ENCODE results near the gene STMN3. TPM values are rescaled to one million over a fixed set of nuclear protein-coding genes. Genes with fewer than 3 reads are reported as not detected.

Gene STMN3
- total and polyA plus RNA-seq, 10 of the 15 experiments (the other 5 are each of a cell fraction or from before 2014, with no cell fraction given), result 0.09 to 3.6 (median 1.4) TPM; not detected in 1

DNA sequence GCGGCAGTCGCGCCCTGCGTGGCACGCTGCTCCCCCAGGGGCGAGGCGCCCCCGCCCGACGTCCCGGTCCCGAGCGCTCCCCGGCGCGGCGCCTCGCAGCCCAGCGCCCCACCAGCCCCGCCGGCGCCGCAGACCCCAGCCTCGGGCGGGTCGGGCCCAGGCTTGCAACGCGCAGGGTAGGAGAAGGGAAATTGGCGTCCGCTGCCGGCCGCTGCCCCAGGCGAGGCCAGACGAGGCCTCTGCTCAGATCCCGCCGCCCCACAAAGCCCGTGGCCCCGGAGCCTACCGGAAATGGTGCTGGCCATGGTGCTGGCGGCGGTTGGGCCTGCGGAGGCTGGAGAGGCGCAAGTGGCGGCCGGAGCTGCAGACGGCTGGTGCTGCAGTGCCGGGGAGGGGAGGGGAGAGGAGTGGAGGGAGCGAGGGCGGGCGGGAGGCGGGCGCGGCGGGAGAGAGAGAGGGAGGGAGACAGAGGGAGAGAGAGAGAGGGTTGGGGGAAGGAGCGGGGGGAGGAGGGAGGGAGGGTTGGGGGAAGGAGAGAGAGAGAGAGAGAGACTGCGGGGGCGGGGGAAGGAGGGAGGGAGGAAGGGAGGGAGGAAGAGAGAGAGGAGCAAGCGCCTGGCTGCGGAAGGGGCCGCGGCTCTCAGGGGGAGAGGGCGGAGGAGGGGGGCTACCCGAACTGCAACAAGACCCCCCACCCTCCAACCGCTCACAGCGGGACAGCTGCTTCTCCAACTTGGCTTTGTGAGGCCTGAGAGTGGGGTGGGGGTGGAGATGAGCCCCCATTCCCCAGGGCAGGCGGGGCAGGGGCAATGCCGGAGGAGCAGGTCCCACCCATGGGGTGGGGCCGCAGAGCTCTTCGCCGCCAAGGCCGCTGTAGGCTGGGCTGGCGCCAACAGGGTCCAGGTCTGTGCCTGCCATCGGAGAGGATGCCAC is at the start of gene STMN3 (continued):
- no peak for TF ChIP-seq CHD1 (IDR thresholded peaks at IDR 0.05; ENCODE audit: low read depth, low read length)
- TF ChIP-seq FOXK2 (IDR thresholded peaks at IDR 0.05), result no peak
- TF ChIP-seq, protein P1, sequence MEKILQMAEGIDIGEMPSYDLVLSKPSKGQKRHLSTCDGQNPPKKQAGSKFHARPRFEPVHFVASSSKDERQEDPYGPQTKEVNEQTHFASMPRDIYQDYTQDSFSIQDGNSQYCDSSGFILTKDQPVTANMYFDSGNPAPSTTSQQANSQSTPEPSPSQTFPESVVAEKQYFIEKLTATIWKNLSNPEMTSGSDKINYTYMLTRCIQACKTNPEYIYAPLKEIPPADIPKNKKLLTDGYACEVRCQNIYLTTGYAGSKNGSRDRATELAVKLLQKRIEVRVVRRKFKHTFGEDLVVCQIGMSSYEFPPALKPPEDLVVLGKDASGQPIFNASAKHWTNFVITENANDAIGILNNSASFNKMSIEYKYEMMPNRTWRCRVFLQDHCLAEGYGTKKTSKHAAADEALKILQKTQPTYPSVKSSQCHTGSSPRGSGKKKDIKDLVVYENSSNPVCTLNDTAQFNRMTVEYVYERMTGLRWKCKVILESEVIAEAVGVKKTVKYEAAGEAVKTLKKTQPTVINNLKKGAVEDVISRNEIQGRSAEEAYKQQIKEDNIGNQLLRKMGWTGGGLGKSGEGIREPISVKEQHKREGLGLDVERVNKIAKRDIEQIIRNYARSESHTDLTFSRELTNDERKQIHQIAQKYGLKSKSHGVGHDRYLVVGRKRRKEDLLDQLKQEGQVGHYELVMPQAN (conservative IDR thresholded peaks at IDR 0.05), result peak; percentile 63
- 0 out of 2 replicates have a peak, but pooled peaks have one; percentile 49 for TF ChIP-seq GATAD2B (conservative IDR thresholded peaks at IDR 0.05; ENCODE audit: low read depth)
- TF ChIP-seq, protein P2, sequence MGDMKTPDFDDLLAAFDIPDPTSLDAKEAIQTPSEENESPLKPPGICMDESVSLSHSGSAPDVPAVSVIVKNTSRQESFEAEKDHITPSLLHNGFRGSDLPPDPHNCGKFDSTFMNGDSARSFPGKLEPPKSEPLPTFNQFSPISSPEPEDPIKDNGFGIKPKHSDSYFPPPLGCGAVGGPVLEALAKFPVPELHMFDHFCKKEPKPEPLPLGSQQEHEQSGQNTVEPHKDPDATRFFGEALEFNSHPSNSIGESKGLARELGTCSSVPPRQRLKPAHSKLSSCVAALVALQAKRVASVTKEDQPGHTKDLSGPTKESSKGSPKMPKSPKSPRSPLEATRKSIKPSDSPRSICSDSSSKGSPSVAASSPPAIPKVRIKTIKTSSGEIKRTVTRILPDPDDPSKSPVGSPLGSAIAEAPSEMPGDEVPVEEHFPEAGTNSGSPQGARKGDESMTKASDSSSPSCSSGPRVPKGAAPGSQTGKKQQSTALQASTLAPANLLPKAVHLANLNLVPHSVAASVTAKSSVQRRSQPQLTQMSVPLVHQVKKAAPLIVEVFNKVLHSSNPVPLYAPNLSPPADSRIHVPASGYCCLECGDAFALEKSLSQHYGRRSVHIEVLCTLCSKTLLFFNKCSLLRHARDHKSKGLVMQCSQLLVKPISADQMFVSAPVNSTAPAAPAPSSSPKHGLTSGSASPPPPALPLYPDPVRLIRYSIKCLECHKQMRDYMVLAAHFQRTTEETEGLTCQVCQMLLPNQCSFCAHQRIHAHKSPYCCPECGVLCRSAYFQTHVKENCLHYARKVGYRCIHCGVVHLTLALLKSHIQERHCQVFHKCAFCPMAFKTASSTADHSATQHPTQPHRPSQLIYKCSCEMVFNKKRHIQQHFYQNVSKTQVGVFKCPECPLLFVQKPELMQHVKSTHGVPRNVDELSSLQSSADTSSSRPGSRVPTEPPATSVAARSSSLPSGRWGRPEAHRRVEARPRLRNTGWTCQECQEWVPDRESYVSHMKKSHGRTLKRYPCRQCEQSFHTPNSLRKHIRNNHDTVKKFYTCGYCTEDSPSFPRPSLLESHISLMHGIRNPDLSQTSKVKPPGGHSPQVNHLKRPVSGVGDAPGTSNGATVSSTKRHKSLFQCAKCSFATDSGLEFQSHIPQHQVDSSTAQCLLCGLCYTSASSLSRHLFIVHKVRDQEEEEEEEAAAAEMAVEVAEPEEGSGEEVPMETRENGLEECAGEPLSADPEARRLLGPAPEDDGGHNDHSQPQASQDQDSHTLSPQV (IDR thresholded peaks at IDR 0.05), result no peak
- TF ChIP-seq SP1 (IDR thresholded peaks at IDR 0.05; ENCODE audit: low read depth, low read length), result no peak
- TF ChIP-seq, protein P3, sequence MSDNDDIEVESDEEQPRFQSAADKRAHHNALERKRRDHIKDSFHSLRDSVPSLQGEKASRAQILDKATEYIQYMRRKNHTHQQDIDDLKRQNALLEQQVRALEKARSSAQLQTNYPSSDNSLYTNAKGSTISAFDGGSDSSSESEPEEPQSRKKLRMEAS (IDR thresholded peaks at IDR 0.05; ENCODE audit: low read depth, low read length), result peak; percentile 29; the same call in 1 of the 2 replicates
- TF ChIP-seq ZNF622 (IDR thresholded peaks at IDR 0.05), result no peak
- no peak for TF ChIP-seq CBFB (IDR thresholded peaks at IDR 0.05; ENCODE audit: low read depth)
- no peak for TF ChIP-seq BACH1 (IDR thresholded peaks at IDR 0.05; ENCODE audit: borderline replicate concordance)
- TF ChIP-seq YBX1 (IDR thresholded peaks at IDR 0.05), result no peak
- TF ChIP-seq PAX8 (IDR thresholded peaks at IDR 0.05), result no peak
- TF ChIP-seq RCOR1 (conservative IDR thresholded peaks at IDR 0.05; ENCODE audit: low read depth, low read length), result 0 out of 2 replicates have a peak, but pooled peaks have one; percentile 43
- TF ChIP-seq YY1 (IDR thresholded peaks at IDR 0.05; ENCODE audit: low read depth, low read length), result 0 out of 2 replicates have a peak, but pooled peaks have one; percentile 31
- TF ChIP-seq MYB (IDR thresholded peaks at IDR 0.05; ENCODE audit: borderline replicate concordance, low read depth, low read length), result no peak
- peak; percentile 74 for TF ChIP-seq MXI1 (IDR thresholded peaks at IDR 0.05; ENCODE audit: low read depth, low read length)
- no peak for TF ChIP-seq NBN (IDR thresholded peaks at IDR 0.05)
- TF ChIP-seq ASH2L (IDR thresholded peaks at IDR 0.05; ENCODE audit: borderline replicate concordance, low read depth), result no peak
- no peak for TF ChIP-seq SPI1 (IDR thresholded peaks at IDR 0.05; ENCODE audit: borderline replicate concordance, insufficient read depth, low read depth, low read length)
- TF ChIP-seq NFIC (IDR thresholded peaks at IDR 0.05; ENCODE audit: low read depth, low read length), result no peak
- TF ChIP-seq, protein P4, sequence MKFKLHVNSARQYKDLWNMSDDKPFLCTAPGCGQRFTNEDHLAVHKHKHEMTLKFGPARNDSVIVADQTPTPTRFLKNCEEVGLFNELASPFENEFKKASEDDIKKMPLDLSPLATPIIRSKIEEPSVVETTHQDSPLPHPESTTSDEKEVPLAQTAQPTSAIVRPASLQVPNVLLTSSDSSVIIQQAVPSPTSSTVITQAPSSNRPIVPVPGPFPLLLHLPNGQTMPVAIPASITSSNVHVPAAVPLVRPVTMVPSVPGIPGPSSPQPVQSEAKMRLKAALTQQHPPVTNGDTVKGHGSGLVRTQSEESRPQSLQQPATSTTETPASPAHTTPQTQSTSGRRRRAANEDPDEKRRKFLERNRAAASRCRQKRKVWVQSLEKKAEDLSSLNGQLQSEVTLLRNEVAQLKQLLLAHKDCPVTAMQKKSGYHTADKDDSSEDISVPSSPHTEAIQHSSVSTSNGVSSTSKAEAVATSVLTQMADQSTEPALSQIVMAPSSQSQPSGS (IDR thresholded peaks at IDR 0.05; ENCODE audit: low read length), result no peak
- no peak for TF ChIP-seq CHD4 (IDR thresholded peaks at IDR 0.05)
- TF ChIP-seq RAD51 (IDR thresholded peaks at IDR 0.05), result no peak
- no peak for TF ChIP-seq POLR2AphosphoS5 (IDR thresholded peaks at IDR 0.05; ENCODE audit: low read length)
